ENCODE data around the gene PTCSC3. TPM values are rescaled to one million over a fixed set of nuclear protein-coding genes. Genes with fewer than 3 reads are reported as not detected.

The PTCSC3 gene
- total and polyA plus RNA-seq, 9 of the 15 experiments (the other 6 are each of a cell fraction or from before 2014, with no cell fraction given) = not detected

DNA sequence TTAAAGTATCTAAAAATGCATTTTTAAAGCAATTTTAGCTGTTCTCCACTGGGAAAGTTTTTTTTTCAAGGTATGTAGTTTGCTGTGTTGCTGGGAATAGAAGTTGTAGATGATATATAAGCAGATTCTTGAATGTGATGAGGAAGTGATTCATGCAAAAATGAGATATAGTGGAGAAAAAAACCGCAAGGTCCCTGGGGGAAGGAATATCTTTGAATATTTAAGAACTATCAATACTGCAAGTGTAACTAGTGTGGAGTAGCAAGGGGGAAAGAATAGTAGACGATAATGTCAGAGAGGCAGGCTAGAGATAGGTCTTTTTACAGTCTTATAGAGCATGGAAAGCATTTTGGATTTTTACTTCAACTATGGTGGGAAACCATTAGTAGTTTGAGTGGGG, 42.5 kb downstream of the PTCSC3 start:
- FAIRE-seq = no peak
- intact Hi-C loops (cut with micrococcal nuclease) = no loop called here
- POLR2A ChIA-PET = no interaction called here

DNA sequence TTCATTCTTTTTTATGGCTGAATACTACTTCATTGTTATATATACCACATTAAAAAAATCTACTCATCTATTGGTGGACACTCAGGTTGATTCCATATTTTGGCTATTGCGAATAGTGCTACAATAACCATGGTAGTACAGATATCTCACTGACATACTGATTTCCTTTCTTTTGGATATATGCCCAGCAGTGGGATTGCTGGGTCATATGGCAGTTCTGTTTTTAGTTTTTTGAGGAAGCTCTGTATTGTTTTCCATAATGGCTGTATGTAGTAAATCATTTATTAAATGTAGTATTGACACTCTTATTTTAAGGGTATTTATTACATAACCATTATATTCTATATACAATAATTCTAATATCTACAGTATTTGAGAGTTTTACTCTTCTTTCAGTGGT, 43.7 kb downstream of the PTCSC3 start:
- no peak overlapping the region for H3K4me3 ChIP-seq
- no peaks in the 10 kb centered on the region for H3K36me3 ChIP-seq (ENCODE audit: control insufficient read depth, insufficient read depth, low read length)
- H3K9me3 ChIP-seq (replicated peaks; ENCODE audit: control insufficient read depth, insufficient read depth, low read depth, low read length) = no peaks in the 10 kb centered on the region
- ATAC-seq (no peak), DNase-seq (ENCODE audit: extremely low read depth in 1 of 4, low spot score in 3 of 4) (no peak), FAIRE-seq (no peak)
- in situ Hi-C loops (cut with MboI) (no loop called here), intact Hi-C loops (cut with micrococcal nuclease) (no loop called here)
- CTCF ChIA-PET (ENCODE audit: low intra/inter-chr PET ratio) = no interaction called here
- H3K9ac ChIP-seq (ENCODE audit: insufficient read depth in 1 of 2, low read depth in 2 of 2, low read length in 2 of 2) = no peak overlapping the region
- no peak overlapping the region for H2AFZ ChIP-seq (ENCODE audit: low read depth, low read length)
- H3K4me1 ChIP-seq (replicated peaks in 1 of 2; ENCODE audit: control insufficient read depth in 2 of 2, insufficient read depth in 2 of 2, low read length in 2 of 2) = no peaks in the 10 kb centered on the region
- H3K9me1 ChIP-seq (ENCODE audit: control insufficient read depth, insufficient read depth, low read length) = no peaks in the 10 kb centered on the region
- POLR2A ChIA-PET = no interaction called here
- no peaks in the 10 kb centered on the region for H4K20me1 ChIP-seq (replicated peaks; ENCODE audit: control insufficient read depth, insufficient read depth, low read length)
- 10% methylated on average over 1 of the region's 1 CpG for WGBS (ENCODE audit: insufficient coverage, low coverage, missing lambda C conversion rate)
- no peak overlapping the region for H3K27ac ChIP-seq (ENCODE audit: extremely low read depth, low read depth, low read length)
- BruUV-seq (replicated peaks) = no TSS peak
- H3K4me2 ChIP-seq (ENCODE audit: insufficient read depth, low read length) = no peak overlapping the region
- TF ChIP-seq, protein P1, sequence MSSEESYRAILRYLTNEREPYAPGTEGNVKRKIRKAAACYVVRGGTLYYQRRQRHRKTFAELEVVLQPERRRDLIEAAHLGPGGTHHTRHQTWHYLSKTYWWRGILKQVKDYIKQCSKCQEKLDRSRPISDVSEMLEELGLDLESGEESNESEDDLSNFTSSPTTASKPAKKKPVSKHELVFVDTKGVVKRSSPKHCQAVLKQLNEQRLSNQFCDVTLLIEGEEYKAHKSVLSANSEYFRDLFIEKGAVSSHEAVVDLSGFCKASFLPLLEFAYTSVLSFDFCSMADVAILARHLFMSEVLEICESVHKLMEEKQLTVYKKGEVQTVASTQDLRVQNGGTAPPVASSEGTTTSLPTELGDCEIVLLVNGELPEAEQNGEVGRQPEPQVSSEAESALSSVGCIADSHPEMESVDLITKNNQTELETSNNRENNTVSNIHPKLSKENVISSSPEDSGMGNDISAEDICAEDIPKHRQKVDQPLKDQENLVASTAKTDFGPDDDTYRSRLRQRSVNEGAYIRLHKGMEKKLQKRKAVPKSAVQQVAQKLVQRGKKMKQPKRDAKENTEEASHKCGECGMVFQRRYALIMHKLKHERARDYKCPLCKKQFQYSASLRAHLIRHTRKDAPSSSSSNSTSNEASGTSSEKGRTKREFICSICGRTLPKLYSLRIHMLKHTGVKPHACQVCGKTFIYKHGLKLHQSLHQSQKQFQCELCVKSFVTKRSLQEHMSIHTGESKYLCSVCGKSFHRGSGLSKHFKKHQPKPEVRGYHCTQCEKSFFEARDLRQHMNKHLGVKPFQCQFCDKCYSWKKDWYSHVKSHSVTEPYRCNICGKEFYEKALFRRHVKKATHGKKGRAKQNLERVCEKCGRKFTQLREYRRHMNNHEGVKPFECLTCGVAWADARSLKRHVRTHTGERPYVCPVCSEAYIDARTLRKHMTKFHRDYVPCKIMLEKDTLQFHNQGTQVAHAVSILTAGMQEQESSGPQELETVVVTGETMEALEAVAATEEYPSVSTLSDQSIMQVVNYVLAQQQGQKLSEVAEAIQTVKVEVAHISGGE (CRISPR knock-in tag; IDR thresholded peaks at IDR 0.05) = no peak
- TF ChIP-seq, protein P2, sequence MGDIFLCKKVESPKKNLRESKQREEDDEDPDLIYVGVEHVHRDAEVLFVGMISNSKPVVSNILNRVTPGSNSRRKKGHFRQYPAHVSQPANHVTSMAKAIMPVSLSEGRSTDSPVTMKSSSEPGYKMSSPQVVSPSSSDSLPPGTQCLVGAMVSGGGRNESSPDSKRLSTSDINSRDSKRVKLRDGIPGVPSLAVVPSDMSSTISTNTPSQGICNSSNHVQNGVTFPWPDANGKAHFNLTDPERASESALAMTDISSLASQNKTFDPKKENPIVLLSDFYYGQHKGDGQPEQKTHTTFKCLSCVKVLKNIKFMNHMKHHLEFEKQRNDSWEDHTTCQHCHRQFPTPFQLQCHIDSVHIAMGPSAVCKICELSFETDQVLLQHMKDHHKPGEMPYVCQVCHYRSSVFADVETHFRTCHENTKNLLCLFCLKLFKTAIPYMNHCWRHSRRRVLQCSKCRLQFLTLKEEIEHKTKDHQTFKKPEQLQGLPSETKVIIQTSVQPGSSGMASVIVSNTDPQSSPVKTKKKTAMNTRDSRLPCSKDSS (IDR thresholded peaks at IDR 0.05; ENCODE audit: low read depth, partially characterized antibody) = no peak
- TF ChIP-seq ZBTB1 (CRISPR knock-in tag; IDR thresholded peaks at IDR 0.05; ENCODE audit: borderline replicate concordance, low read depth) (no peak), POLR2AphosphoS5 (IDR thresholded peaks at IDR 0.05; ENCODE audit: control insufficient read depth, insufficient read depth, low read depth, low read length) (no peak), SAP30 (IDR thresholded peaks at IDR 0.05; ENCODE audit: borderline replicate concordance, insufficient read depth, low read depth, low read length, poor library complexity, severe bottlenecking) (no peak), ETV5 (CRISPR knock-in tag; IDR thresholded peaks at IDR 0.05; ENCODE audit: low read depth) (no peak), CEBPG (CRISPR knock-in tag; IDR thresholded peaks at IDR 0.05) (no peak), CEBPG (tag; conservative IDR thresholded peaks at IDR 0.05 in 1 of 2, IDR thresholded peaks at IDR 0.05 in 1 of 2) (no peak)
- TF ChIP-seq, protein P3, sequence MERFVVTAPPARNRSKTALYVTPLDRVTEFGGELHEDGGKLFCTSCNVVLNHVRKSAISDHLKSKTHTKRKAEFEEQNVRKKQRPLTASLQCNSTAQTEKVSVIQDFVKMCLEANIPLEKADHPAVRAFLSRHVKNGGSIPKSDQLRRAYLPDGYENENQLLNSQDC (CRISPR knock-in tag; IDR thresholded peaks at IDR 0.05) = no peak
- no peaks in the 10 kb centered on the region for H3K79me2 ChIP-seq (ENCODE audit: control insufficient read depth, insufficient read depth, low read length)
- H3K27me3 ChIP-seq (ENCODE audit: control insufficient read depth in 2 of 2, insufficient read depth in 2 of 2, low read length in 2 of 2) = no peaks in the 10 kb centered on the region

More for the DNA sequence above, 42.5 kb downstream of the PTCSC3 start:
- CTCF ChIA-PET (ENCODE audit: low intra/inter-chr PET ratio) = no interaction called here
- DNase-seq (ENCODE audit: extremely low read depth in 1 of 4, low spot score in 3 of 4) = no peak
- Histone ChIP-seq H3K36me3 (ENCODE audit: control insufficient read depth, insufficient read depth, low read length) (no peaks in the 10 kb centered on the region), H3K9me3 (replicated peaks; ENCODE audit: control insufficient read depth, insufficient read depth, low read depth, low read length) (no peaks in the 10 kb centered on the region), H3K79me2 (ENCODE audit: control insufficient read depth, insufficient read depth, low read length) (no peaks in the 10 kb centered on the region), H3K27ac (ENCODE audit: extremely low read depth, low read depth, low read length) (no peak overlapping the region), H3K4me1 (replicated peaks in 1 of 2; ENCODE audit: control insufficient read depth in 2 of 2, insufficient read depth in 2 of 2, low read length in 2 of 2) (no peaks in the 10 kb centered on the region), H3K4me2 (ENCODE audit: insufficient read depth, low read length) (no peak overlapping the region), H4K20me1 (replicated peaks; ENCODE audit: control insufficient read depth, insufficient read depth, low read length) (no peaks in the 10 kb centered on the region), H3K27me3 (ENCODE audit: control insufficient read depth in 2 of 2, insufficient read depth in 2 of 2, low read length in 2 of 2) (no peaks in the 10 kb centered on the region), H3K9me1 (ENCODE audit: control insufficient read depth, insufficient read depth, low read length) (no peaks in the 10 kb centered on the region), H3K9ac (ENCODE audit: insufficient read depth in 1 of 2, low read depth in 2 of 2, low read length in 2 of 2) (no peak overlapping the region), H2AFZ (ENCODE audit: low read depth, low read length) (no peak overlapping the region), H3K4me3 (no peak overlapping the region)
- no peak for ATAC-seq
- no TSS peak for BruUV-seq (replicated peaks)
- 0% methylated on average over 2 of the region's 2 CpGs for WGBS (ENCODE audit: insufficient coverage, low coverage, missing lambda C conversion rate)
- in situ Hi-C loops (cut with MboI) = no loop called here
- TF ChIP-seq ILF3 (IDR thresholded peaks at IDR 0.05; ENCODE audit: borderline replicate concordance) = no peak

All from K562 (cell line).